ENCODE data around the gene CTIF. TPM values are rescaled to one million over a fixed set of nuclear protein-coding genes. Genes with fewer than 3 reads are reported as not detected.

Gene CTIF
- total RNA-seq, 1 donor from 2014 or later, result 19.5 TPM

GRCh38 chr18:48682768-48683167 is 143.9 kb downstream of the CTIF start:
- no peak for DNase-seq

GRCh38 chr18:48683197-48683596 is 144.4 kb downstream of the CTIF start:
- DNase-seq, result no peak

DNA sequence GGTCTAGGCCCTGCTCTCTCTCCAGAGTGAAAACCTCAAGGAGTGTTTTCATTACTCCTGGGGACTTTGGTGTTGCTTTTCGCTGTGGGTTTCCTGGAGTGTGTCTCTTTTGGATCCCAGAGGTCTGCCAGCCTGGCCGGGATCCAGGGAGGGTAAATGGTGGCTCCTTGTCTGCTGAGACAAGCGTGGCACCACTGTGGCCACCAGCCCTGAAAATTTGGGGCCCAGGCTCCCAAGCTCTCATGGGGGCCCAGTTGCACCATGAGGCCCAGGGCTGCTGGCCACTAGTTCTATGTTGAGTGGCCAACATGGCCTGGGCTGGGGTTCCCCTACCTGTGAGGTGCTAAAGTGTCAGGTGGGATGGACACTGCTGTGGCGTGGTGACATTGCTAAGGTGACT is 144.8 kb downstream of the CTIF start:
- no peak for DNase-seq

- DNase-seq, result no peak
Observed at GRCh38 chr18:48687346-48688042, 148.7 kb downstream of the CTIF start.

GRCh38 chr18:48688961-48689360 is 150.1 kb downstream of the CTIF start:
- no peak for DNase-seq

GRCh38 chr18:48689548-48689947 is 150.7 kb downstream of the CTIF start:
- no peak for DNase-seq

- DNase-seq, result no peak
Observed at GRCh38 chr18:48690494-48690893, 151.7 kb downstream of the CTIF start.

GRCh38 chr18:48693006-48693405 is 154.2 kb downstream of the CTIF start:
- no peak for DNase-seq

- DNase-seq, result no peak
Observed at GRCh38 chr18:48693625-48694262, 154.9 kb downstream of the CTIF start.

- DNase-seq, result no peak
Observed at GRCh38 chr18:48694295-48694694, 155.5 kb downstream of the CTIF start.

DNA sequence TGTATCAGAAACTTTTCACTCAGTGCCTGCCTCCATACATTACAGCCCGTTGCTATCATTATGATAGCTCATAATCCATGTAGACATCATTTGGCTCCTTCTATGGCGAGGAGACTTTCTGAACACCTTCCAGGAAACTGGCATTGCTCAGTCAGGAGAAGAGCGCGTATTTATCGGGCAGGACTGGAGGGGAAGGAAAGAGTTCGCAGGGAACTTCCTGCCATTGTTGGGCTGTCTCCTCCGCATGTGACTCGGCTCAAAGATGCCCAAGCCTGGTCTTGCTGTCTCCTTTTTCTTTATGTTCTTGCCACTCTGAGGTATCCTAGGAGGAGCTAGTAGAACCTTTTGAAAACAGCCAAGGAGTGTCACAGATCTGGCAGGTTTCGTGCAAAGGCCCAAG is 156.8 kb downstream of the CTIF start:
- DNase-seq, result no peak

DNA sequence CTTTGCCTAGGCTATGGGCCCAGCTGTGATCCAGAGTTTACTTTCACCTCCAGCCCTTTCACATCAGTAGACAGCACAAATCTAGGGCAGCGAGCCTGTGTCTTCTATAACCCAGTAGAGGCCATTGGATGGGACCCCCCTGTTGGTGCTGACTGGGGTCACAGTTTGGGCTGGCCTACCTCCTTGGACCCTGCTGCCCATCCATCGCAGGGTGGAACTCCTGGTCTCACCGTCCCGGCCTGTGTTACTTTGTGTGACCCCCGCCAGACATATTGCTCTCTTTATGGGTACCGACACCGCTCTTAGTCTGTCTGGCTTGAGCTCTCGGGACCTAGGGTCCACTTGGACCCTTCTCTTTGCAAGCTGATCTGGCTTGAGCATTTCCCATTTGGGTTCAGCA is 157.4 kb downstream of the CTIF start:
- DNase-seq, result no peak

DNA sequence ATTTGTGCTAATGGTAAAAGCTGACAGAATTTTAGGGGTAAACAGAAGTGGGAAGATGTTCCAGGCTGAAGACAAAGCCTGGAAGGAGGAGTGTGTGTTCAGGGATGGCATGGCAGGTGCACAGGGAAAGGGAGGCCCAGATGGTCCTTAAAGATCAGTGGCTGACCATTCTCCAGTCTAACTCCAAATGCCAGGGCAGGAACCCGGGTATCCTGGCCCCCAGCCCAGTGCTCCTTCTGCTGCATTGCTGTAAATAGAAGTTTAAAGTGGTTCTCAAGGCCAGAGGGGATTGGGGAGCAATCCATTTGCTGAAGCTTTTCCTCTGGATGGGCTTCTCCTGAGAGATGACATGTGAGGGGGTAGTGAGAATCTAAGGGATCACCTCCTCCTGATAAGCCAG is 158.6 kb downstream of the CTIF start:
- DNase-seq, result no peak

GRCh38 chr18:48698707-48699106 is 159.9 kb downstream of the CTIF start:
- DNase-seq, result no peak

DNA sequence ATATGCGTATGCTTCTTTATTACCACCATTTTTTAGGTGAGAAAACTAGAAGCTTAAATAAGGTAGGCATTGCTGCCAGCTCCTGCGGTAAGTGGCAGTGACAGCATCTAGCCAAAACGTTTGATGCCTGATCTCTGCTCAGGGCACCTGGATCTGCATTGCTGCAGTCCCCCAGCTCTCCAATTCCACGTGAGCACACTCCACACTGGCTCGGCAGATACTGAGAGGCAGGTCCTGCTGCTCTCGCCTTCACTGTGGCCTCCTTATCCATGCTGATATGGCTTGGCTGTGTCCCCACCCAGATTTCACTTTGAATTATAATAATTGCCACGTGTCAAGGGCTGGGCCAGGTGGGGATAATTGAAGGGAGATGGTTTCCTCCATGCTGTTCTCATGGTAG is 160.9 kb downstream of the CTIF start:
- no peak for DNase-seq

- DNase-seq, result no peak
Observed at GRCh38 chr18:48700446-48700845, 161.6 kb downstream of the CTIF start.

DNA sequence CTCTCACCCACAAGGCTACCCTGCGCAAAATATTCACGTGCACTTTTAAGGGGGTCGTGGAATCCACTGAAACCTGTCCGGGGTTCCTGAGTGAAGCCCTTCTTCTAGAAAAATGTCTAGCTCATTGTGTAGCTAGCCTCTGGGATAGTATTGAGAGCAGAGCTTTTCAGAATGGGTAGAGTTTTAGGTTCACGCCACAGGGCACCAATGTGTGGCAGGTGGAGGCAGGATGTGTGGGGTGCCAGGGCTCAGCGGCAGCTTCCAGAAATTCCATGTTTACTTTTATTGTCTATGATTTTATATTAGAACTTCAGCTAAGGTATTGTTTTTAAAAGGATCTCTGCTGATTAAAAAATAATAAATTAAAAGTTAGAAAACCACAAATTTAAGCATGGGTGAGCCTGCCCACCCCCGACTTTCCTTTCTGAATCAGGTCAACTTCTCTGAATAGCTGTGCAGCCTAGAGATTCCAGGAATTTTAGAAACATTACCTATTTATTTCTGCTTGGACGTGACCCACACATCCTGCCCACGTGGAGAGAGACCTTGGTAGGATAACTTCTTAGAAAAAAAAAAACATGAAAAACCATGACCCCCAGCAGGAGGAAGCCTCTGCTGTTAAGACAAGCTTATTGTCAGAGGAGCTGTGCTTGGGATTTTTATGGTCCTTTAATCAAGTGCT is 163.7 kb downstream of the CTIF start:
- no peak for DNase-seq

DNA sequence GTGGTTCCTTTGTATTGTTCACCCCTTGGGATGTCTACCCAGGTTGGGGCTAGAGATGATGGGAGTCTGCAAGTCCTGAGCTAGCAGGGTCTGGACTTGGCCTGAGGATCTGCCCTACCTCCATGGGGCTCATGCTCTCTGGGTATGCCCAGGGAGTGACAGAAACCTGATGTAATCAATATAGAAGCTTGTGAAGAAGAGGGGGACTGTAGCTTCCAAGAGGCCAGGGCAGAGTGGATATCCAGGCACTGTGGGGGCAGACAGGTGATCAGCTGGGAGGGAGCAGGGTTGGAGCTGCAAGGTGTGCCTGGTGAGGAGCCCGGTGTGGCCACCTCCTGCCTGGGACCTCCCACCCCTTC is 164.2 kb downstream of the CTIF start:
- DNase-seq, result no peak

DNA sequence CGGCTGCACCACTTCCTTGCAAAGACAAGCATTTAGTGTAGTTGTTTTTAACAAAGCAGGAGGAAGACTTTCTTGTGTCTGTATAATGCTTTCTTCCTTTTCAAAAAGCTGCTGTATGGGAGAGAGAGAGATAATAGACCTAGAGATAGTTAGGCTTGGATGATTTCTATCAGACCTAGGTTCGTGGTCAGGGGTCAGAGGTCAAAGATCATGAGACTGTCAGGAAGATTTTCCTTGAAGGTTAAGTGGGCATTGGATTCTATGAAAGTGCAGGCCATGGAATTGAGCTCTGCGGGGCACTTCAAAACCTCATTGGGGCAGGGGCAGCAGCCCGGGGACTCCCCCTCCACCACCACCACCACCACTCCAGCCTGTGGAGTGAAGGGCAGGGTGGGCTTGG is 164.6 kb downstream of the CTIF start:
- DNase-seq, result no peak

DNA sequence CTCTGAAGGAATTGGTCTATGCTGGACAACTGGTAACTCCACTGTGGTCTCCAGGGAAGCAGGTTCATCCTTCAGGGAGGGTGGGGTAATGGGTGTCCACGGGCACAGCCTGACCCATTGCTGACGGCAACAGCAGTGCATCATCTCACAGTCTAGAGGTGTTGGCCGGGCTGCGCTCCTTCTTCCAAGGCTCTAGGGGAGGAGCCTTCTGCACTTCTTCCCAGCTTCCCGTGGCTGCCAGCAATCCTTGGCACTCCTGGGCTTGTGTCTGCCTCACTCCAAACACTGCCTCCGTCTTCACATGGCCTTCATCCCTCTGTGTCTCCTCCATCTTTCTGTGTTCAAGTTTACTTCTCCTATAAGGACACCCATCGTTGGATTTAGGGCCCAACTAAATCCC is 166.2 kb downstream of the CTIF start:
- no peak for DNase-seq

- DNase-seq, result no peak
Observed at GRCh38 chr18:48705531-48705930, 166.7 kb downstream of the CTIF start.

DNA sequence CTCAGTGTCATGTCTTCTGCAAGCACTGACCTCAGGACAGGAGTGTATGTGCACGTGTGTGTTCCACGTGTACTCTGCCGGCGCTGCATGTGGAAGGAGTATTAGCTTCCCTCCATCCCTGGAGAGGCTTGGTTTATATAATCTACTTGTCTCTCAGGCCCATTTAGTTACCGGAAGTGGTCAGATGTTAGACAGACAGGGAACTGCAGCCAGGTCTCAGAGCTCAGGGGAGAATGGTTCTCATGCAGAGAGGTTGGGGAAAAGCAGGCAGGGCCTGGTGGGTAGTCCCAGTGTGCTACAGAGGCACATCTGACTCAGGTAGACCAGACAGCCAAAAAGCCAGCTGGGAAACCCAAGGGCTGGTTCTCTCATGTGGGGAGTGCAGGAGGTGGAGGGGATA is 167.9 kb downstream of the CTIF start:
- no peak for DNase-seq

GRCh38 chr18:48707636-48708296 is 168.9 kb downstream of the CTIF start:
- DNase-seq, result no peak

All from skin of body (tissue), 2 donors.